Left lung (tissue), 10 donors: Measurements from ENCODE around the gene IFT81. TPM values are rescaled to one million over a fixed set of nuclear protein-coding genes. Genes with fewer than 3 reads are reported as not detected.

Source experiments
- ATAC-seq: fragments of 200-7000 bp; cut with Tn5 transposase; one replicate; pipeline ENCODE4 v1.9.1; 2020; ENCODE audit warnings: moderate library complexity
- DNase-seq, 4 donors: peaks; one replicate each; pipeline ENCODE4 v3.0.0-alpha.2; 2013 to 2020
- H3K27ac ChIP-seq, 2 donors: fragments of 200-600 bp; sonication (generic) in 1 of 2; one replicate each; pipeline versions ENCODE4 v1.5.0 to v1.8.0; 2020 to 2021
- H3K27me3 ChIP-seq, 2 donors: fragments of 200-600 bp; sonication (generic) in 1 of 2; one replicate each; pipeline versions ENCODE4 v1.5.0 to v1.8.0; 2020 to 2021
- H3K36me3 ChIP-seq, 2 donors: fragments of 200-600 bp; sonication (generic) in 1 of 2; one replicate each; pipeline versions ENCODE4 v1.5.0 to v1.8.0; 2020 to 2021
- H3K4me1 ChIP-seq, 2 donors: fragments of 200-600 bp; one replicate each; pipeline ENCODE4 v1.8.0; 2021
- H3K4me3 ChIP-seq, 2 donors: fragments of 200-600 bp; sonication (generic) in 1 of 2; one replicate each; pipeline versions ENCODE4 v1.5.0 to v1.8.0; 2020 to 2021; ENCODE audit warnings: mild to moderate bottlenecking in 1 of 2
- H3K9me3 ChIP-seq, 2 donors: fragments of 200-600 bp; sonication (generic) in 1 of 2; one replicate each; pipeline versions ENCODE4 v1.5.0 to v1.8.0; 2020 to 2021
- intact Hi-C, 2 donors: fragments of 100-400 bp; cut with DNase I; formaldehyde crosslinking; loops; one replicate each; pipeline versions ENCODE4 v1.11.2 to v1.14.2; 2022
- polyA plus RNA-seq, 6 donors: library from polyadenylated mRNA; unstranded; fragments of 120-200 nt; gene quantifications; one replicate each; pipeline ENCODE4 v1.2.1, GENCODE V29; 2013; ENCODE audit not compliant: insufficient read length in 6 of 6
- total RNA-seq, 2 donors: library from RNA; stranded (reverse); fragmentation: NEBNext Ultra II Directional; extraction: Animal tissue kit (Norgen Biotek cat#: 25700); gene quantifications; one replicate each; pipeline ENCODE4 v1.2.1, GENCODE V29; 2021
- TF ChIP-seq, protein P1 (sequence below), 2 donors: fragments of 200-600 bp; sonication (generic) in 1 of 2; IDR thresholded peaks; one replicate each; pipeline versions ENCODE4 v1.5.0 to v1.8.0; 2021; ENCODE audit warnings: antibody characterized with exemption in 2 of 2
- donor health status: DM: no; HTN: yes; CAD: no.
- donor health status: DM: no; HTN: no; CAD: no.

IFT81 gene
- total and polyA plus RNA-seq, 8 donors, result 11.0 to 47.6 (median 40.8) TPM

GRCh38 chr12:110135806-110136205 is 11.6 kb downstream of the IFT81 start:
- no peaks in the 10 kb centered on the region for H3K9me3 ChIP-seq
- TF ChIP-seq, protein P1, sequence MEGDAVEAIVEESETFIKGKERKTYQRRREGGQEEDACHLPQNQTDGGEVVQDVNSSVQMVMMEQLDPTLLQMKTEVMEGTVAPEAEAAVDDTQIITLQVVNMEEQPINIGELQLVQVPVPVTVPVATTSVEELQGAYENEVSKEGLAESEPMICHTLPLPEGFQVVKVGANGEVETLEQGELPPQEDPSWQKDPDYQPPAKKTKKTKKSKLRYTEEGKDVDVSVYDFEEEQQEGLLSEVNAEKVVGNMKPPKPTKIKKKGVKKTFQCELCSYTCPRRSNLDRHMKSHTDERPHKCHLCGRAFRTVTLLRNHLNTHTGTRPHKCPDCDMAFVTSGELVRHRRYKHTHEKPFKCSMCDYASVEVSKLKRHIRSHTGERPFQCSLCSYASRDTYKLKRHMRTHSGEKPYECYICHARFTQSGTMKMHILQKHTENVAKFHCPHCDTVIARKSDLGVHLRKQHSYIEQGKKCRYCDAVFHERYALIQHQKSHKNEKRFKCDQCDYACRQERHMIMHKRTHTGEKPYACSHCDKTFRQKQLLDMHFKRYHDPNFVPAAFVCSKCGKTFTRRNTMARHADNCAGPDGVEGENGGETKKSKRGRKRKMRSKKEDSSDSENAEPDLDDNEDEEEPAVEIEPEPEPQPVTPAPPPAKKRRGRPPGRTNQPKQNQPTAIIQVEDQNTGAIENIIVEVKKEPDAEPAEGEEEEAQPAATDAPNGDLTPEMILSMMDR (IDR thresholded peaks at IDR 0.05), result no peak
- no peak overlapping the region for H3K4me3 ChIP-seq
- intact Hi-C loops, result no loop called here
- peaks cover 0 to 32% of the 10 kb centered on the region in 2 donors for H3K36me3 ChIP-seq
- no peak for ATAC-seq
- no peak overlapping the region for H3K27ac ChIP-seq
- H3K4me1 ChIP-seq, result no peaks in the 10 kb centered on the region
- DNase-seq, result no peak
- no peaks in the 10 kb centered on the region for H3K27me3 ChIP-seq

DNA sequence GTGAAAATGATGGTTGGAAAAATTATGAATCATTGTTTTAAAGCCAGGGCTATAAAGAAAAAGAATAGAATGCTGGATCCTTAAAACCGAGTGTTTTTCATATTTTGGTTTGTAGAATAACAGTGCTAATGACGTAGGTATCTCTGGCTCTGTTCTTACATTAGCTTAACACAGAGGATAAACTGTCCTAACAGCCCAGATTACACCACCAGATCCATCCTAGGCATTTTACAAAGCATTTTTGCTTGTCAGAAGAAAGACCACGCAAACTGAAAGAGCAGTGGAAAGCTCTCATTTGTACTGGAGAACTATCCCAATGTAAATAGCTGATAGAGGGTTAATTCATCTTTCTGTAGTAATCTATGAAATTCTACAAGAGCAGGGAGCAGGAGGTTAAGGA is 13.6 kb downstream of the IFT81 start:
- Histone ChIP-seq H3K9me3 (no peaks in the 10 kb centered on the region), H3K4me3 (no peak overlapping the region), H3K4me1 (peaks cover 0 to 3% of the 10 kb centered on the region in 2 donors), H3K36me3 (peaks cover 0 to 32% of the 10 kb centered on the region in 2 donors), H3K27me3 (no peaks in the 10 kb centered on the region), H3K27ac (no peak overlapping the region)
- intact Hi-C loops, result no loop called here
- DNase-seq (no peak), ATAC-seq (no peak)
- TF ChIP-seq, protein P1 (IDR thresholded peaks at IDR 0.05), result no peak

DNA sequence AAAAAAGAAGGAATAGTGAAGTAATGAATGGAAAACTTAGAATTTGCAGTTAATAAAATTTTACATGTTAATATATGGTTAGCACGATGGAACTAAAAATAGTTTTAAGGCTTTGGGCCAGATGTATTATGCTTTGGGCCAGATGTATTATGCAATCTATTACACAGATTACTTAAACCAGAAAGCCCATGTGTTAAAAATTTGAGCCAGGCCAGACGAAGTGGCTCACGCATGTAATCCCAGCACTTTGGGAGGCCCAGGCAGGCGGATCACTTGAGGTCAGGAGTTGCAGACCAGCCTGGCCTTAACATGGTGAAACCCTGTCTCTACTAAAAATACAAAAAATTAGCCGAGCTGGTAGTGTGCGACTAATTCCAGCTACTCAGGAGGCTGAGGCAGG is 17.2 kb downstream of the IFT81 start:
- TF ChIP-seq, protein P1 (IDR thresholded peaks at IDR 0.05), result no peak
- peak; percentile 54 for ATAC-seq
- Histone ChIP-seq H3K4me3 (no peak overlapping the region), H3K9me3 (no peaks in the 10 kb centered on the region), H3K36me3 (peaks cover 0 to 16% of the 10 kb centered on the region in 2 donors), H3K4me1 (peaks cover 0 to 3% of the 10 kb centered on the region in 2 donors), H3K27ac (peak overlapping the region in 1 of 2 donors; percentile 31), H3K27me3 (no peaks in the 10 kb centered on the region)
- peak in 3 of 4 donors; percentile 35 to 80 (median 72) for DNase-seq
- intact Hi-C loops, result no loop called here

DNA sequence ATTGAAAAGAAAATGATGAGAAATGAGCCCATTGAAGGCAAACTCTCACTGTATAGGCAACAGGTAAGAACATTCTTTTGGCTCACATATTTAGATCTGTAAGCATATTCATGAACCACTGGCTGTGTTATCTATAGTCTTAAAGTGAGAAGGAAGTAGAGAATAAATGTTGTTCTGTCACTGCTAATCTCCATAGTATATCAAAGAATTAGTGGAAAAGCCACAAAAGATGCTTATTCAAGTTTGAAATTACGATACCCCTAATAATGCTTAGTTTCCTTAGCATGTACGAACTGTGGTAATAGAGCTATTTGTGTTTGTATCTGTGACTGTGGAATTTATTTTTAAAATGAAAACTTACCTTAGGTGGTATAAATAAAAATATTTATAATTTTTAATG is 22.8 kb downstream of the IFT81 start:
- H3K36me3 ChIP-seq, result no peaks in the 10 kb centered on the region
- no peak overlapping the region for H3K27ac ChIP-seq
- H3K9me3 ChIP-seq, result no peaks in the 10 kb centered on the region
- intact Hi-C loops, result no loop called here
- no peak overlapping the region for H3K4me3 ChIP-seq
- TF ChIP-seq, protein P1 (IDR thresholded peaks at IDR 0.05), result no peak
- H3K4me1 ChIP-seq, result no peaks in the 10 kb centered on the region
- no peaks in the 10 kb centered on the region for H3K27me3 ChIP-seq
- DNase-seq (no peak), ATAC-seq (no peak)

DNA sequence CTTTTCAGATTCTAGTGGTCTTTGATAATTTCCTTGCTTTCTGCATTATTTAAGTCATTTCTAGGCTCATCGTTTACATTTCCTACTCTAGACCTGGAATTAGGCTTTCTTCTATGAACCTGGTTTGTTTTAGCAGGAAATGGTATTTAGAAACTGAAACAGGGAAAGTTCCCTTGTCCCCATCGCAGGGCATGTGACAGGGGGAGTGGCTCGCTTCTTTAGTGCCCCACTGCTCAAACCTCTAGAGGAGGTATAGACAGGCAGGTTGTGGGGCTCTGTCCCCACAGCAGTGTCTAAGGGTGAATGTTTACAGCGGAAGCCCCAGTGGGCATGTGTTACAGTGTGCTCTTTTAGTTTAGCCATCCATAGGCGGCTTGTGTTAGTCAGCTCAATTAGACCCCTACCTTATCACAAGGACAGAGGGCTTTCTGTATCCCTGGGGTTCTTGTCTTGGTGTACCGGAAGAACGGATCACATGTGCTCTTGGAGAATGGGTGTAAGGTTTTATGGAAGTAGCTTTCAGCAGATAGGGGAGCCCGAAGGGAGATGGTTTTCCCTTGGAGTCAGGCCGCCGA is 25.0 kb downstream of the IFT81 start:
- no peaks in the 10 kb centered on the region for H3K9me3 ChIP-seq

More for the DNA sequence above, 25.0 kb downstream of the IFT81 start:
- H3K36me3 ChIP-seq, result no peaks in the 10 kb centered on the region
- H3K27me3 ChIP-seq, result no peaks in the 10 kb centered on the region
- DNase-seq (no peak), ATAC-seq (no peak)
- intact Hi-C loops, result no loop called here
- no peaks in the 10 kb centered on the region for H3K4me1 ChIP-seq
- TF ChIP-seq, protein P1 (IDR thresholded peaks at IDR 0.05), result no peak
- H3K27ac ChIP-seq, result no peak overlapping the region
- H3K4me3 ChIP-seq, result no peak overlapping the region
